SK-N-SH treated with all-trans-retinoic acid at 6 μM for 48 hours (cell line): Measurements from ENCODE around the gene CROCC2.

Experiments used
- ATAC-seq: fragments of 200-7000 bp; cut with Tn5 transposase; 3 replicates; pipeline ENCODE4 v1.9.1; 2020; ENCODE audit warnings: mild to moderate bottlenecking, moderate library complexity
- ARNTL ChIP-seq: fragments of 450-650 bp; formaldehyde crosslinking; IDR thresholded peaks from 2 replicates; pipeline ENCODE4 v1.5.0; 2020; ENCODE audit warnings: low read depth, mild to moderate bottlenecking, moderate library complexity, borderline replicate concordance
- BACH2 ChIP-seq: fragments of 250-450 bp; sonication (Bioruptor Pico); IDR thresholded peaks from 2 replicates; pipeline ENCODE4 v1.9.0; 2021; ENCODE audit warnings: mild to moderate bottlenecking, borderline replicate concordance
- CREB5 ChIP-seq: fragments of 250-450 bp; sonication (Bioruptor Pico); IDR thresholded peaks from 2 replicates; pipeline ENCODE4 v1.5.1; 2020; ENCODE audit warnings: low read depth, mild to moderate bottlenecking, moderate library complexity
- CSDC2 ChIP-seq: fragments of 250-450 bp; sonication (Bioruptor Pico); IDR thresholded peaks from 2 replicates; pipeline ENCODE4 v1.5.0; 2020; ENCODE audit warnings: mild to moderate bottlenecking, moderate library complexity
- ESRRG ChIP-seq: fragments of 250-450 bp; sonication (Bioruptor Pico); IDR thresholded peaks from 2 replicates; pipeline ENCODE4 v1.6.1; 2021; ENCODE audit warnings: mild to moderate bottlenecking
- GLIS3 ChIP-seq: fragments of 250-450 bp; sonication (Bioruptor Pico); IDR thresholded peaks from 2 replicates; pipeline ENCODE4 v1.5.0; 2020; ENCODE audit warnings: mild to moderate bottlenecking, moderate library complexity
- ISL1 ChIP-seq: fragments of 250-450 bp; sonication (Bioruptor Pico); IDR thresholded peaks from 2 replicates; pipeline ENCODE4 v2.1.2; 2022; ENCODE audit warnings: mild to moderate bottlenecking, moderate library complexity
- OSR1 ChIP-seq: fragments of 250-450 bp; sonication (Bioruptor Pico); IDR thresholded peaks from 2 replicates; pipeline ENCODE4 v1.8.0; 2022; ENCODE audit warnings: moderate library complexity, mild to moderate bottlenecking, inconsistent platforms
- PPARA ChIP-seq: fragments of 250-450 bp; sonication (Bioruptor Pico); IDR thresholded peaks from 2 replicates; pipeline ENCODE4 v1.5.0; 2020; ENCODE audit warnings: mild to moderate bottlenecking, borderline replicate concordance
- RARB ChIP-seq: fragments of 250-450 bp; sonication (Bioruptor Pico); IDR thresholded peaks from 2 replicates; pipeline ENCODE4 v1.8.0; 2021; ENCODE audit warnings: mild to moderate bottlenecking, moderate library complexity
- SNAI2 ChIP-seq: fragments of 250-450 bp; sonication (Bioruptor Pico); IDR thresholded peaks from 2 replicates; pipeline ENCODE4 v1.5.0; 2020; ENCODE audit warnings: mild to moderate bottlenecking, moderate library complexity
- TCF4 ChIP-seq: fragments of 250-450 bp; sonication (Bioruptor Pico); IDR thresholded peaks from 2 replicates; pipeline ENCODE4 v1.8.0; 2021; ENCODE audit warnings: mild to moderate bottlenecking, moderate library complexity, borderline replicate concordance
- TOX ChIP-seq: fragments of 250-450 bp; sonication (Bioruptor Pico); IDR thresholded peaks from 2 replicates; pipeline ENCODE4 v1.8.0; 2021; ENCODE audit warnings: mild to moderate bottlenecking, moderate library complexity, borderline replicate concordance
- ZFP30 ChIP-seq: fragments of 450-650 bp; formaldehyde crosslinking; IDR thresholded peaks from 2 replicates; pipeline ENCODE4 v1.5.0; 2022; ENCODE audit warnings: mild to moderate bottlenecking, moderate library complexity
- ZNF565 ChIP-seq: fragments of 450-650 bp; formaldehyde crosslinking; conservative IDR thresholded peaks from 2 replicates; pipeline ENCODE4 v1.5.0; 2020; ENCODE audit warnings: low read depth, mild to moderate bottlenecking, moderate library complexity
- ZNF70 ChIP-seq: fragments of 450-650 bp; formaldehyde crosslinking; IDR thresholded peaks from 2 replicates; pipeline ENCODE4 v1.5.0; 2020; ENCODE audit warnings: mild to moderate bottlenecking, moderate library complexity
- TF ChIP-seq, protein P1 (sequence below): fragments of 250-450 bp; sonication (Bioruptor Pico); IDR thresholded peaks from 2 replicates; pipeline ENCODE4 v1.8.0; 2020; ENCODE audit warnings: mild to moderate bottlenecking, moderate library complexity, borderline replicate concordance
- TF ChIP-seq, protein P2 (sequence below): fragments of 250-450 bp; sonication (Bioruptor Pico); IDR thresholded peaks from 2 replicates; pipeline ENCODE4 v1.5.0; 2020; ENCODE audit warnings: mild to moderate bottlenecking, moderate library complexity
- TF ChIP-seq, protein P3 (sequence below): fragments of 250-450 bp; sonication (Bioruptor Pico); IDR thresholded peaks from 2 replicates; pipeline ENCODE4 v1.8.0; 2021; ENCODE audit warnings: low read depth, mild to moderate bottlenecking, moderate library complexity, borderline replicate concordance
- TF ChIP-seq, protein P4 (sequence below): fragments of 250-450 bp; sonication (Bioruptor Pico); IDR thresholded peaks from 2 replicates; pipeline ENCODE4 v1.5.1; 2021; ENCODE audit warnings: mild to moderate bottlenecking, moderate library complexity

The CROCC2 gene

DNA sequence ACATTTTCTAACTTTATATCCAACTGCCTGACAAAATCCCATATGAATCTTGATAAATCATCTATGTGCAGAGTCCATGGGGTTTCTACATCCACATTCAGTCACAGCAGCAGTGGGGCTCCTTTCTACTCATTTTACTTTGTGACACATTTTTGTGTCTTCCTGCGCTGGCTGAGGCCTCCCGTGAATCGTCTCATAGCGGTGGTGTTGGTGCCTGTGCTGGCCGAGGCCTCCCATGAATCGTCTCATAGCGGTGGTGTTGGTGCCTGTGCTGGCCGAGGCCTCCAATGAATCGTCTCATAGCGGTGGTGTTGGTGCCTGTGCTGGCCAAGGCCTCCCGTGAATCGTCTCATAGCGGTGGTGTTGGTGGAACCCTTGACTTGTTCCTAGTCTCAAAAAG lies 109.3 kb downstream of the CROCC2 start:
- no peak for TF ChIP-seq RARB (CRISPR knock-in tag)
- no peak for TF ChIP-seq OSR1 (CRISPR knock-in tag)
- no peak for TF ChIP-seq ARNTL (CRISPR knock-in tag)
- TF ChIP-seq, protein P1, sequence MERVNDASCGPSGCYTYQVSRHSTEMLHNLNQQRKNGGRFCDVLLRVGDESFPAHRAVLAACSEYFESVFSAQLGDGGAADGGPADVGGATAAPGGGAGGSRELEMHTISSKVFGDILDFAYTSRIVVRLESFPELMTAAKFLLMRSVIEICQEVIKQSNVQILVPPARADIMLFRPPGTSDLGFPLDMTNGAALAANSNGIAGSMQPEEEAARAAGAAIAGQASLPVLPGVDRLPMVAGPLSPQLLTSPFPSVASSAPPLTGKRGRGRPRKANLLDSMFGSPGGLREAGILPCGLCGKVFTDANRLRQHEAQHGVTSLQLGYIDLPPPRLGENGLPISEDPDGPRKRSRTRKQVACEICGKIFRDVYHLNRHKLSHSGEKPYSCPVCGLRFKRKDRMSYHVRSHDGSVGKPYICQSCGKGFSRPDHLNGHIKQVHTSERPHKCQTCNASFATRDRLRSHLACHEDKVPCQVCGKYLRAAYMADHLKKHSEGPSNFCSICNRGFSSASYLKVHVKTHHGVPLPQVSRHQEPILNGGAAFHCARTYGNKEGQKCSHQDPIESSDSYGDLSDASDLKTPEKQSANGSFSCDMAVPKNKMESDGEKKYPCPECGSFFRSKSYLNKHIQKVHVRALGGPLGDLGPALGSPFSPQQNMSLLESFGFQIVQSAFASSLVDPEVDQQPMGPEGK, result no peak
- TF ChIP-seq ZNF565 (CRISPR knock-in tag), result no peak
- no peak for TF ChIP-seq SNAI2 (CRISPR knock-in tag)
- TF ChIP-seq PPARA (CRISPR knock-in tag), result no peak
- no peak for TF ChIP-seq CSDC2 (CRISPR knock-in tag)
- no peak for TF ChIP-seq ZNF70 (CRISPR knock-in tag)
- no peak for TF ChIP-seq TOX (CRISPR knock-in tag)
- TF ChIP-seq ESRRG, result no peak
- no peak for TF ChIP-seq TCF4
- TF ChIP-seq BACH2 (CRISPR knock-in tag), result no peak
- TF ChIP-seq ZFP30 (CRISPR knock-in tag), result no peak
- no peak for TF ChIP-seq GLIS3 (CRISPR knock-in tag)
- no peak for TF ChIP-seq ISL1 (CRISPR knock-in tag)
- TF ChIP-seq, protein P2, sequence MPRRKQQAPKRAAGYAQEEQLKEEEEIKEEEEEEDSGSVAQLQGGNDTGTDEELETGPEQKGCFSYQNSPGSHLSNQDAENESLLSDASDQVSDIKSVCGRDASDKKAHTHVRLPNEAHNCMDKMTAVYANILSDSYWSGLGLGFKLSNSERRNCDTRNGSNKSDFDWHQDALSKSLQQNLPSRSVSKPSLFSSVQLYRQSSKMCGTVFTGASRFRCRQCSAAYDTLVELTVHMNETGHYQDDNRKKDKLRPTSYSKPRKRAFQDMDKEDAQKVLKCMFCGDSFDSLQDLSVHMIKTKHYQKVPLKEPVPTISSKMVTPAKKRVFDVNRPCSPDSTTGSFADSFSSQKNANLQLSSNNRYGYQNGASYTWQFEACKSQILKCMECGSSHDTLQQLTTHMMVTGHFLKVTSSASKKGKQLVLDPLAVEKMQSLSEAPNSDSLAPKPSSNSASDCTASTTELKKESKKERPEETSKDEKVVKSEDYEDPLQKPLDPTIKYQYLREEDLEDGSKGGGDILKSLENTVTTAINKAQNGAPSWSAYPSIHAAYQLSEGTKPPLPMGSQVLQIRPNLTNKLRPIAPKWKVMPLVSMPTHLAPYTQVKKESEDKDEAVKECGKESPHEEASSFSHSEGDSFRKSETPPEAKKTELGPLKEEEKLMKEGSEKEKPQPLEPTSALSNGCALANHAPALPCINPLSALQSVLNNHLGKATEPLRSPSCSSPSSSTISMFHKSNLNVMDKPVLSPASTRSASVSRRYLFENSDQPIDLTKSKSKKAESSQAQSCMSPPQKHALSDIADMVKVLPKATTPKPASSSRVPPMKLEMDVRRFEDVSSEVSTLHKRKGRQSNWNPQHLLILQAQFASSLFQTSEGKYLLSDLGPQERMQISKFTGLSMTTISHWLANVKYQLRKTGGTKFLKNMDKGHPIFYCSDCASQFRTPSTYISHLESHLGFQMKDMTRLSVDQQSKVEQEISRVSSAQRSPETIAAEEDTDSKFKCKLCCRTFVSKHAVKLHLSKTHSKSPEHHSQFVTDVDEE (CRISPR knock-in tag), result no peak
- TF ChIP-seq, protein P3, sequence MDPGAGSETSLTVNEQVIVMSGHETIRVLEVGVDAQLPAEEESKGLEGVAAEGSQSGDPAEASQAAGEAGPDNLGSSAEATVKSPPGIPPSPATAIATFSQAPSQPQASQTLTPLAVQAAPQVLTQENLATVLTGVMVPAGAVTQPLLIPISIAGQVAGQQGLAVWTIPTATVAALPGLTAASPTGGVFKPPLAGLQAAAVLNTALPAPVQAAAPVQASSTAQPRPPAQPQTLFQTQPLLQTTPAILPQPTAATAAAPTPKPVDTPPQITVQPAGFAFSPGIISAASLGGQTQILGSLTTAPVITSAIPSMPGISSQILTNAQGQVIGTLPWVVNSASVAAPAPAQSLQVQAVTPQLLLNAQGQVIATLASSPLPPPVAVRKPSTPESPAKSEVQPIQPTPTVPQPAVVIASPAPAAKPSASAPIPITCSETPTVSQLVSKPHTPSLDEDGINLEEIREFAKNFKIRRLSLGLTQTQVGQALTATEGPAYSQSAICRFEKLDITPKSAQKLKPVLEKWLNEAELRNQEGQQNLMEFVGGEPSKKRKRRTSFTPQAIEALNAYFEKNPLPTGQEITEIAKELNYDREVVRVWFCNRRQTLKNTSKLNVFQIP (CRISPR knock-in tag), result no peak
- no peak for ATAC-seq

- no peak for ATAC-seq
- no peak for TF ChIP-seq ZNF70 (CRISPR knock-in tag)
- TF ChIP-seq, protein P4, sequence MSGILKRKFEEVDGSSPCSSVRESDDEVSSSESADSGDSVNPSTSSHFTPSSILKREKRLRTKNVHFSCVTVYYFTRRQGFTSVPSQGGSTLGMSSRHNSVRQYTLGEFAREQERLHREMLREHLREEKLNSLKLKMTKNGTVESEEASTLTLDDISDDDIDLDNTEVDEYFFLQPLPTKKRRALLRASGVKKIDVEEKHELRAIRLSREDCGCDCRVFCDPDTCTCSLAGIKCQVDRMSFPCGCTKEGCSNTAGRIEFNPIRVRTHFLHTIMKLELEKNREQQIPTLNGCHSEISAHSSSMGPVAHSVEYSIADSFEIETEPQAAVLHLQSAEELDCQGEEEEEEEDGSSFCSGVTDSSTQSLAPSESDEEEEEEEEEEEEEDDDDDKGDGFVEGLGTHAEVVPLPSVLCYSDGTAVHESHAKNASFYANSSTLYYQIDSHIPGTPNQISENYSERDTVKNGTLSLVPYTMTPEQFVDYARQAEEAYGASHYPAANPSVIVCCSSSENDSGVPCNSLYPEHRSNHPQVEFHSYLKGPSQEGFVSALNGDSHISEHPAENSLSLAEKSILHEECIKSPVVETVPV (CRISPR knock-in tag), result no peak
- TF ChIP-seq SNAI2 (CRISPR knock-in tag), result no peak
- no peak for TF ChIP-seq CREB5
These were observed 111.2 kb downstream of the CROCC2 start for GRCh38 chr2:241017228-241017940.

- no peak for ATAC-seq
- TF ChIP-seq SNAI2 (CRISPR knock-in tag) (no peak), GLIS3 (CRISPR knock-in tag) (no peak), ZFP30 (CRISPR knock-in tag) (no peak), RARB (CRISPR knock-in tag) (no peak)
- TF ChIP-seq, protein P3 (CRISPR knock-in tag), result no peak
These were observed 112.1 kb downstream of the CROCC2 start for GRCh38 chr2:241018051-241018891.
